Transverse colon (tissue), 4 donors: ENCODE results near the gene HOPX. TPM values are rescaled to one million over a fixed set of nuclear protein-coding genes. Genes with fewer than 3 reads are reported as not detected.
A peak's percentile ranks its signal among the peaks of the same experiment; 100 is the strongest.

Experiments
- DNase-seq: peaks from one replicate; pipeline ENCODE4 v3.0.0-alpha.2; 2019
- H3K27ac ChIP-seq, 4 donors: fragments of 200-600 bp; sonication (generic); 2 replicates each; pipeline ENCODE4 v1.5.1; 2016 to 2018; ENCODE audit warnings: inconsistent platforms in 4 of 4
- H3K27me3 ChIP-seq: fragments of 200-600 bp; sonication (generic); 2 replicates; pipeline ENCODE4 v1.5.1; 2017; ENCODE audit warnings: inconsistent platforms
- H3K36me3 ChIP-seq, 4 donors: fragments of 200-600 bp; sonication (generic); 2 replicates each; pipeline ENCODE4 v1.5.1; 2017 to 2019; ENCODE audit warnings: inconsistent platforms in 4 of 4
- H3K4me1 ChIP-seq, 4 donors: fragments of 200-600 bp; sonication (generic); 2 replicates each; pipeline ENCODE4 v1.5.1; 2017 to 2020; ENCODE audit warnings: inconsistent platforms in 4 of 4
- H3K4me3 ChIP-seq, 4 donors: fragments of 200-600 bp; sonication (generic); 1 replicate in 1 of 4; 2 replicates in 3 of 4; pipeline versions ENCODE4 v1.5.1 to v1.6.1; 2017 to 2019; ENCODE audit warnings: inconsistent platforms in 4 of 4
- H3K9me3 ChIP-seq, 2 donors: fragments of 200-600 bp; sonication (generic); 2 replicates each; pipeline ENCODE4 v1.5.1; 2017 to 2019; ENCODE audit warnings: inconsistent platforms in 2 of 2
- CTCF ChIP-seq, 5 experiments: fragments of 200-600 bp in 3 of 5; fragments of 450-650 bp in 2 of 5; sonication (generic) in 3 of 5; IDR thresholded peaks; 1 replicate in 2 of 5; 2 replicates in 3 of 5; pipeline ENCODE4 v1.5.1; 2016 to 2017; ENCODE audit warnings: antibody characterized with exemption in 5 of 5, inconsistent platforms in 3 of 5, mild to moderate bottlenecking in 2 of 5, moderate library complexity in 1 of 5
- EP300 ChIP-seq: sonication (generic); formaldehyde crosslinking; IDR thresholded peaks from one replicate; pipeline ENCODE4 v1.6.1; 2017; ENCODE audit warnings: antibody characterized with exemption, low read depth
- POLR2A ChIP-seq: fragments of 450-650 bp; IDR thresholded peaks from one replicate; pipeline ENCODE4 v1.6.1; 2016; ENCODE audit warnings: antibody characterized with exemption, mild to moderate bottlenecking, moderate library complexity
- POLR2AphosphoS5 ChIP-seq, 3 donors: sonication (generic); formaldehyde crosslinking; IDR thresholded peaks; one replicate each; pipeline ENCODE4 v1.6.1; 2016; ENCODE audit warnings: antibody characterized with exemption in 3 of 3
- WGBS, 2 donors: methylation state at CpG; one replicate each; pipeline ENCODE4 v1.1.5; 2018; ENCODE audit warnings: low coverage in 1 of 2; 5-methylcytosine and 5-hydroxymethylcytosine counted together
- in situ Hi-C, 4 donors: fragments of 200-750 bp; cut with MboI; loops; one replicate each; pipeline versions ENCODE4 v1.15.0 to v1.15.1; 2017; ENCODE audit warnings: low sequenced_read_pairs in 3 of 4, low pct_ligation_motif_present in 1 of 4, low pct_unique_long_range_greater_than_20kb in 1 of 4
- intact Hi-C: fragments of 100-400 bp; cut with DNase I; formaldehyde crosslinking; loops from one replicate; pipeline ENCODE4 v1.15.1; 2023; ENCODE audit warnings: low total_unique reads
- total RNA-seq, 4 donors: library from RNA; depleted of rRNA; stranded (reverse); fragments of >200 nt; gene quantifications; one replicate each; pipeline ENCODE4 v1.1.0, GENCODE V29; 2016

Gene HOPX
- total RNA-seq, 4 donors from 2014 or later: 2.6 to 27.5 (median 7.7) TPM

GRCh38 chr4:56657818-56658217 is 23.3 kb downstream of the HOPX start:
- WGBS, 2 donors: 83% methylated on average over 4 of the region's 4 CpGs; no CpG with 5 or more reads in 1 of the 2 donors
- Histone ChIP-seq H3K4me3 (no peak overlapping the region), H3K27ac (peak overlapping the region; percentile 20 to 81 (median 50)), H3K4me1 (peaks cover 15 to 32% (median 28%) of the 10 kb centered on the region in 4 donors), H3K27me3 (peaks cover 71% of the 10 kb centered on the region), H3K9me3 (no peaks in the 10 kb centered on the region), H3K36me3 (no peaks in the 10 kb centered on the region)
- no peak for DNase-seq
- intact Hi-C loops: no loop called here
- in situ Hi-C loops: no loop called here
- TF ChIP-seq POLR2A (no peak), EP300 (no peak), POLR2AphosphoS5 (IDR thresholded peaks at IDR 0.05) (no peak), CTCF (IDR thresholded peaks at IDR 0.05) (no peak)

GRCh38 chr4:56657128-56657527 is 24.0 kb downstream of the HOPX start:
- no peak for TF ChIP-seq POLR2AphosphoS5 (IDR thresholded peaks at IDR 0.05)
- TF ChIP-seq POLR2A: no peak
- no peak for TF ChIP-seq CTCF (IDR thresholded peaks at IDR 0.05)
- TF ChIP-seq EP300: no peak
- Histone ChIP-seq H3K9me3 (no peaks in the 10 kb centered on the region), H3K4me1 (peaks cover 15 to 32% (median 28%) of the 10 kb centered on the region in 4 donors), H3K27me3 (peaks cover 72% of the 10 kb centered on the region), H3K36me3 (no peaks in the 10 kb centered on the region), H3K27ac (peak overlapping the region in 2 of 4 donors; percentile 81 to 87), H3K4me3 (no peak overlapping the region)
- in situ Hi-C loops: no loop called here
- DNase-seq: no peak
- intact Hi-C loops: no loop called here
- 74 to 80% methylated on average over 2 to 3 of the region's 3 CpGs for WGBS, 2 donors

GRCh38 chr4:56656346-56656643 is 24.8 kb downstream of the HOPX start:
- DNase-seq: peak; percentile 49
- H3K9me3 ChIP-seq: no peaks in the 10 kb centered on the region
- peaks cover 72% of the 10 kb centered on the region for H3K27me3 ChIP-seq
- H3K4me1 ChIP-seq: peaks cover 15 to 32% (median 28%) of the 10 kb centered on the region in 4 donors
- H3K27ac ChIP-seq: peak overlapping the region; percentile 68 to 87 (median 78)
- H3K36me3 ChIP-seq: no peaks in the 10 kb centered on the region
- TF ChIP-seq POLR2AphosphoS5 (IDR thresholded peaks at IDR 0.05) (peak in 1 of 3 donors; percentile 13), CTCF (IDR thresholded peaks at IDR 0.05) (peak in 4 of 5 experiments; percentile 10 to 18 (median 14)), POLR2A (no peak)
- WGBS, 2 donors: 0 to 4% methylated on average over 1 to 18 of the region's 19 CpGs
- peak overlapping the region; percentile 28 to 60 (median 48) for H3K4me3 ChIP-seq
- intact Hi-C loops: no loop called here
- in situ Hi-C loops: no loop called here

GRCh38 chr4:56655627-56656345 is 25.3 kb downstream of the HOPX start:
- peak overlapping the region; percentile 68 to 87 (median 78) for H3K27ac ChIP-seq
- peaks cover 15 to 32% (median 28%) of the 10 kb centered on the region in 4 donors for H3K4me1 ChIP-seq
- no peaks in the 10 kb centered on the region for H3K9me3 ChIP-seq
- peak; percentile 10 for DNase-seq
- in situ Hi-C loops (no loop called here), intact Hi-C loops (no loop called here)
- TF ChIP-seq POLR2AphosphoS5 (IDR thresholded peaks at IDR 0.05) (no peak), POLR2A (no peak), EP300 (no peak), CTCF (IDR thresholded peaks at IDR 0.05) (no peak)
- H3K36me3 ChIP-seq: no peaks in the 10 kb centered on the region
- peaks cover 72% of the 10 kb centered on the region for H3K27me3 ChIP-seq
- 0 to 6% methylated on average over 8 to 23 of the region's 79 CpGs for WGBS, 2 donors
- H3K4me3 ChIP-seq: peak overlapping the region; percentile 28 to 60 (median 48)
